GM19438 (cell line): Measurements from ENCODE around the gene SFMBT1.

Source experiments
- ATAC-seq: cut with Tn5 transposase; IDR thresholded peaks from one replicate; pipeline ENCODE4 v1.9.1; 2021; ENCODE audit warnings: low read depth; ENCODE audit not compliant: unreplicated experiment

Gene SFMBT1, protein sequence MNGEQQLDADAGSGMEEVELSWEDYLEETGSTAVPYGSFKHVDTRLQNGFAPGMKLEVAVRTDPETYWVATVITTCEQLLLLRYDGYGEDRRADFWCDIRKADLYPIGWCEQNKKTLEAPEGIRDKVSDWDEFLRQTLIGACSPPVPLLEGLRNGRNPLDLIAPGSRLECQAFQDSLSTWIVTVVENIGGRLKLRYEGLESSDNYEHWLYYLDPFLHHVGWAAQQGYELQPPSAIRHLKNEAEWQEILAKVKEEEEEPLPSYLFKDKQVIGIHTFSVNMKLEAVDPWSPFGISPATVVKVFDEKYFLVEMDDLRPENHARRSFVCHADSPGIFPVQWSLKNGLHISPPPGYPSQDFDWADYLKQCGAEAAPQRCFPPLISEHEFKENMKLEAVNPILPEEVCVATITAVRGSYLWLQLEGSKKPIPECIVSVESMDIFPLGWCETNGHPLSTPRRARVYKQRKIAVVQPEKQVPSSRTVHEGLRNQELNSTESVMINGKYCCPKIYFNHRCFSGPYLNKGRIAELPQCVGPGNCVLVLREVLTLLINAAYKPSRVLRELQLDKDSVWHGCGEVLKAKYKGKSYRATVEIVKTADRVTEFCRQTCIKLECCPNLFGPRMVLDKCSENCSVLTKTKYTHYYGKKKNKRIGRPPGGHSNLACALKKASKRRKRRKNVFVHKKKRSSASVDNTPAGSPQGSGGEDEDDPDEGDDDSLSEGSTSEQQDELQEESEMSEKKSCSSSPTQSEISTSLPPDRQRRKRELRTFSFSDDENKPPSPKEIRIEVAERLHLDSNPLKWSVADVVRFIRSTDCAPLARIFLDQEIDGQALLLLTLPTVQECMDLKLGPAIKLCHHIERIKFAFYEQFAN

DNA sequence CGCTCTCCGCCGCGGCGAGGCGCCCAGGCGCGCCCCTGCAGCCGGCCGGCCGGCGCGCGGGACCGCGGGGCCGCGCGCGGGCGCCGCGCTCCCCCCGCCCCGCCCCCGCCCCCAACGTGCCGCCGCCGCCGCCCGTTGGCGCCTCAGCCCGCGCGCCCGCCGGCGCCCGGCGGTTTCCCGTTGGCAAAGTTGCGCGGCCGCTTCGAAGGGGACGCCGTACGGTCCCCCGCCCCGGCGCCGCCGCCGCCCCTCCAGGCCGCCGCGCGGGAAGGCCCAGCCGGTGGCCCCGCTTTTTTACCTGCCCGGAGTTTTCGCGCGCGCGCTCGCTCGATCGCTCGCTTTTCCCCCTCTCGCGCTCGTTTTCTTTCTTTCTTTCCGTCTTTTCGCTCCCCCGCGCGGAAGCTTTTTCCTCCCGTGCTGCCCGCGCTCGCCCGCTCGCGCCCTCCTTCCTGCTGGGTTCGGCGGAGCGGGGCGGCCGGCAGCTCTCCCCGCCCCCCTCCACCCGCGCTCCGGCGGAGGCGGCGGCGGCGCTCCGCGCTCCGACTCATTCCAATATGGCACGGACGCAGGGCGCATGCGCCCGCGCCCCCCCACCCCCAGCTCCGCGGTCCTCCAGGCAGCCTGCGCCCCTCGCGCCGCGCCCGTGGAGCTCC lies at the start of gene SFMBT1:
SFMBT1 (minus strand) TSS at position 556 of the 653 bp plus-strand sequence. CDS start 76,945 bp downstream, outside the sequence.
- peak; percentile 44 for ATAC-seq

DNA sequence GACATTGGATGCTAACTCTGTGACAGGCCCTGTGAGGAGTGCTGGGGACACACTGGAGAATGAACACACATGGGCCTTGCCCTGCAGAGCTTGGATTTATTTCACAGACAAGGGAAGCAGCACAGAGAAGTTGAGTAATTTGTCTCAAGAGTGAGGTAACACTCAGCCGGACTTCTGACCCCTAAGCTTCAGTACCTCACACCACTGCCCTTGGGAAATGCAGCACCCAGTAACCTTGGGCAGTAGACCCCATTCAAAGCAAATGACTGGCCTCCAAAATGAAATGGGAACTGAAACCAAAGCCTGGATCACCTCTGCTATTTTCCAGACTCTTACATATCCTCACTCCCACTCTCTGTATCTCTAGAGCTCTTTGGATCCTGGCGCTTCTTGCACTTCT lies 47.1 kb upstream of the SFMBT1 start:
- no peak for ATAC-seq

DNA sequence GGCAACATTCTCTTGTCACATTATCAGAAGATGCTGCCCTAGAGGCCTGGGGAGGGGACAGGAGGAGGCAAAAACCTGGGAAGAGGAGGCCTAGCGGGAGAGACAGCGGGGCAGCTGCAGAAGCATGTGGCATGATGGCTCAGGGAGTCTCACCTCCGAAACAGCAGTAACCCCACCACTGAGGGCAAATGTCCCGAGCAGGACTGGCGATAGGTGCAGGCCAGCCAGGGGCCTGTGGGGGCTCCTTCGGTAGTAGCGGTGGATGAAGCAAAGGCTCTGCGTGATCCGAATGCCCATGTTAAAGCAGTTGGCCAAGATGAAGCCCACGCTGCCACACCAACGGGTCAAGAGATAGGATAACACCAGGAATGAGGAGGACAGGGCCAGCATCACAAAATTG lies 46.3 kb upstream of the SFMBT1 start:
- ATAC-seq: no peak

DNA sequence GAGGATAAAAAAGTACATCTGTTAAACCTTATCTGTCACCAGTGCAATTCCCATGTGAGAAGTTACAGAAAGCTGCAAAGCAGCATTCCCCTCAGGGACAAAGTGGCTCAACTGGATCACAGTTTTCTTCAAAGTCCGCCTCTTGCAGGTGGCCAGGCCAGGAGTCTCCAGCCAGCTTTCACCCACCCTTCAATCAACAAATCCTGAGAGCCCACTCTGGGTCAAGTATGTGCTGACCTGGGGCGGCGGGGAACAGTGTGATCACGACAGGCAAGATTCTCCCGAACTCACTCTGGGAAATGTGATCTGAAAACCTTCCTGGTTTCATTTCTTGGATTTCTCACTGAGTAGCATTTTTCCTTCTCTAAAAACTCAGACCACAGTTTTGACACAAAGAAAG lies 45.1 kb upstream of the SFMBT1 start:
- ATAC-seq: no peak

DNA sequence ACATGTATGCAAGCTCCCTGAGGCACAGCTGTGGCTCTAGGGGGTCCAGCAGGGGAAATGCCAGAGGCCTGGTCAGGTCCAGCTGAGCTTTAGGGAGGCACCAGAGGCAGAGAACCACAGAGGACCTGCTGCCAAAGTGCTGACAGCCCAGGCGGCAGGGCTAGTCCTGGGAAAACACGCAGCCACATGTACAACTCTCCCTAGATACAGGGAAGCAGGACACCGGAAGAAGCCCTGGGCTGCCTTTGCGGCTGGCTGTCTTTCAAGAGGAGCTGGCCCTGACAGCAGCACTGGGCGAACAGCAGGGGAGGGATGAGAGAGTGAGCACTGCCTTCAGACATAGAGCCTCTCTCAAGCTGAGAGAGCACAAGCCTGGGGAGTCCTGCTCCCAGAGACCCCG lies 43.6 kb upstream of the SFMBT1 start:
- ATAC-seq: no peak

DNA sequence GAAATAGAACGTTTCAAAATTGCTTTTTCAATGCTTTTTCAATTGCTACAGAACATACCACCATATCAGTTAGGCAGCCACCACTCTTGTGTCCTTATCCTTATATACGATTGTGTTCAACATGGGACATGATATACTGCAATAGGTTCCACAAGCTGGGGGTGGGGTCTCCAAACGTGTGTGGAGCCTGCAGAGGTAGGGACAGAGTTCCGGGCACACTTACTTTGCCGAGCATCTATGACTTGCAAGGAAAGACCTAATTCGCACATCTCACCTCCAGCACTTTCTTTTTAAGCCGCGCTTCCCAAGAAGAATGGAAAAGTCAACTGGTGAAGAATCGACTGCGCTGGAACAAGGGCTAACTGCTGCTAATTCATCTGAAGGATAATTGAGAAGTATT lies 39.6 kb upstream of the SFMBT1 start:
- ATAC-seq: no peak

DNA sequence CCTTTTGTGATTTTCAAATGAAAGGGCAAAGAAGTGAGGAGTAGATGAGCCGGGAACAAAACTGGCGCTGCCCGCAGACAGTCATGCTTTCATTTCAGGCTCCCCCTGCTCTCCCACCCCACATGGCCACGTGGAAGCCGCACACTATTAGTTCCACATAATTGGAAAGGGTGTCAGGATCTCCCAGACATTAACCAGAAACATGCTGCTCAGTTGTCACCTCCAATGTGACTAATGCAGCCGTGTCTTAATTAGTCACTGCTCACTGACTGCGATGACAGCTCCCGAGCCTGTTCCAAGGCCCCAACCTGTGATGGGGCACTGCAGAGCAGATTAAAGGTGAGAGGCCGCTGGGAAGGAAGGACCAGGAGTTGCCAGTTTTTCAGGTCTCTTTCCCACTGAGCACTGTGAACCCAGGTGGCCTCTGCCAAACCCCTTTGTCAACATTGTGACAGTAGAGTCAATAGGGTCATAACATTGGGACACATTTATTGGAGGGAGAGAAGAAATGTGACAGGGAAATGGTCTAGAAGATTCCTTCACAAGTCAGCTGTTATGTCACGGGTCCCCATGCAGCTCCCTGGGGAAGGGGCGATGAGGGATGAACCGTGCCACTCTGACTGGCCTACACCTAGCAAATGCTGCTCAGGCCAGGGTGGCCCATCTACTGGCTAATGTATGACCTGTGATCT lies 38.6 kb upstream of the SFMBT1 start:
- no peak for ATAC-seq

DNA sequence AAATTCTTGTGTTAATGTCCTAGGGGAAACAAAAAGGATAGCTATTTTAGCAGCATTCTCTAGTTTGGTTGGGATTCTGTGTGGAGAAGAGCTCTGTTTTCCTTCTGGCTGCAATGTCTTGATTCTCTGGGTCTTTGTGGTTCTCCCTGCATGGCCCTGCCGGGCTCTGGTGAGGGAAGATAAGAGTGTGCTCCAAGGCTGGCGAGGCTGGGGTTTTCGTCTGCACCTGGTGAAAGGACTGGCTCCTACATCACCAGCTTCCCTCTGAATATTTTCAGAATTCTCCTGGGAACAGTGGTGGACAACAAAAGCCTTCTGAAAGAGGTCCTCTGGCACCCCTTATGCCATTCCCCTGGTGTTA lies 38.1 kb upstream of the SFMBT1 start:
- ATAC-seq: no peak

DNA sequence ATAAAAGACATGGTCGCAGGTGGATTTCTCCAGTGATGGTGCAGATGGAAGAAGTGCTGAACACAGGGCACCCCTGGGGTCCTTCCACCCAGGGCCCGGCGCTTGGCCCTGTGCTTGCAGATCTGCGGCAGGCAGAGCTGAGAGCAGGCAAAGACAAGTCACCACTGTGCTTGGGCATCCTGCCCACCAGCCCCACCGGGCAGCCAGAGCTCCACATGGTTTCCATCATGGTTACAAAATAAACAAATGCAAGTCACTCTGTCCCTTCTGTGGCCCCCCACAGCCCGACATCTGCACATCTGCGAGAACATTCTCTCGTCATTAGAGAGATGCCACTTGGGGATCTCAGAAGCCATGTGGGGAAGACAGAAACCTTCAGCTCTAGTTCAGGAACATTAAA lies 37.6 kb upstream of the SFMBT1 start:
- no peak for ATAC-seq

DNA sequence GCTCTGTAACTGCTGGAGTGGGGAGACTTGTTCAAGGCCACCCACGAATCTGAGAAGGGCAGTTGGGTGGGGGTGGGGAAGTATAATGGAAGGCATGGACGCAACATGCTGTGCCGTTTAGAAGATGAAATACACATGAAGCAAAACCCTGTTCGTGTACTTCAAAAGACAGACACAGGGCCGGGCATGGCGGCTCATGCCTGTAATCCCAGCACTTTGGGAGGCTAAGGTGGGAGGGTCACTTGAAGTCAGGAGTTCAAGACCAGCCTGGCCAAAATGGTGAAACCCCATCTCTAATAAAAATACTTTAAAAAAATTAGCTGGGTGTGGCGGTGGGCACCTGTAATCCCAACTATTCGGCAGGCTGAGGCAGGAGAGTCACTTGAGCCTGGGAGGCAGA lies 36.9 kb upstream of the SFMBT1 start:
- ATAC-seq: no peak

DNA sequence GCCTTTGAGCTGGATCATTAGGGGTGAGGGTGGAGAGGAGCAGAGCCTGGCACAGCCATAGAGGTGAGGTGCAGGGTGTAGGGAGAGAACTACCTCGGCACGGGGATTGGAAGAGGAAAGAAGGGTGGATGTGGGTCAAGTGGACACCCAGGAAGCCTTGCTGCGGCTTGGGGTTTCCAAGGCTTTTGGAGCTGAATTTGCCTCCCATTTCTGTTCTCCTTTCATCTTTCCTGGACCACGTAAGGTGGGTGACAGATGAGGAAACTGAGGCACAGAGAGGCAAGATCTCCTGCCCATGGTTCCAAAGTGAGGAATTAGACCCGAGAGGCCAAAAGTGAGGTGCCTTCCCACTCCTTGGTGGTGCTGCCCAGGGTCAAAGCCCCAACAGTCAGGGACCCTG lies 35.4 kb upstream of the SFMBT1 start:
- ATAC-seq: no peak

DNA sequence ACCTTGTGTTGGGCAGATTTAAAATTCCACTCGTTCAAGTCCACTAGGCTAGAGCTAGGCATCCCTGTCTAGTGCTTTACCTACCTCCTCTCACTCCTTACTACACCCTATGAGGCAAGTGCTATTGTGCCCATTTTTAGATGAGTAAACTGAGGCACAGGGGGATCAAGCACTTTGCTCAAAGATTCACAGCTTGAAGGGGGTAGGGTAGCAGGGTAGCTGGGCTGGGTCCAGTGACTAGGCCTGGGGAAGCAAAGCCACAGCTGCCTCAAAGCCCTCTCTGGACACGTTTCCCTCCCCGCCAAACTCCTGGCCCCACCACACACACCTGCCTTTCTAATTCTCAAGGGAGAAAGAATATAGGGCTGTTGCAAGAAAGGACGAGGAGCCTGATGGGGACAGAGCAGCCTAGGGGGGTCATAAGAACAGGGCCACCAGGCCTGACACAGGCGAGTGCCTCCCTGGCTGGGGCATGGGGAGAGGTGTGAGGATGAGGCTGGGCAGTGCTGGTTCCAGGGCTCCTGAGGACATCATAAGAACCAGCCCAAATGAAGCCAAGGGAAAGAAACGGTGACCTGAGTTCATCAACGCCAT lies 34.8 kb upstream of the SFMBT1 start:
- ATAC-seq: no peak

DNA sequence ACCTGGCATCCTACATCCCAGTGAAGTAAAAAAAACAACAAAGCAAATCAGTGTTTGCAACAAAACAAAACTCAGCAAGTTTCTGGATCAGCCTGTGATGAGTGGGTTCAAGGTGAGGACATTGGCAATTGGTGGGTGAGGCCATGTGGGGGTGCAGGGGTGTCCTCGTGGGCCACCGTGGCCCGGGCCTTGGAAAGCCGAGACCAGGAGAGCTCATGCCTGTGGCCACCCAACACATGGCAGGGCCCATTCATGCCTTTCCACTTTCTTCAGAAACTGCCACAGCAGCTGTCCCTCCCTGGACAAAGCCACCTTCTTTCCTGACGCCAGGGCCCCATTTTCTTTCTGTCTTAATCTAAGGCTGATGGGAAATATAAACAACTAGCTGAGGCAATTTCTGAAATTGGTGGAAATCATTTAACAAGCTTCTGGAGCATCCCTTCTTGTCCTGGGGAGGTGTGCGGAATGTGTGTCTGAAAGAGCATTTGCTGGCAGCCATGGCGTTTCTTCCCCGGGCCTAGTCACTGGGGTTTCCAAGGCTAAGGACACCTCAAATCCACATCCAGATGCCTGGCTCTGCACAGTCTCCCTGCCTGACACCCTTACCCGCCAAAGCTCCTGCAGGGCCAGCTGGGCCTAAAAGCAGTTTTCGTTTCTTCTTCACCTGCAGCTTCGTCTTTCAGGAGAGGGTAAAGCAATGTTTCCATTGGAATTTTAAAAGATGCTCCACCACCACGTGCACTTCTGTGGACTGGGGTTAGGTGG lies 34.1 kb upstream of the SFMBT1 start:
- no peak for ATAC-seq

DNA sequence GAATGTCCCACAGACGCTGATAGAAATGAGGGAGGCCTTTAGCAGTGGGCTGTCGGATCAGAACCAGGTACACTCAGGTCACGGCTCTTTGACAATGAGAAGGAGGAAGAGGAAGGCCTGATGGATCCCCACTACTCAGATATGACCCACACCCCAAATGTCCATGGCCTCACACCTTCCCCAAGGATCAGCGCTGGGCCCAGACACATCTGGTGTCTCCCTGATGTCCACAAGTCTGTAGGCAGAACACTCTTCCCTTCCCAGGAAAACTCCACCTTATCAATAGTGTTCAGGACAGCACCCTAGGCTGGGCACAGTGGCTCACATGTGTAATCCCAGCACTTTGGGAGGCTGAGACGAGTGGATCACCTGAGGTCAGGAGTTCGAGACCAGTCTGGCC lies 33.3 kb upstream of the SFMBT1 start:
- no peak for ATAC-seq

DNA sequence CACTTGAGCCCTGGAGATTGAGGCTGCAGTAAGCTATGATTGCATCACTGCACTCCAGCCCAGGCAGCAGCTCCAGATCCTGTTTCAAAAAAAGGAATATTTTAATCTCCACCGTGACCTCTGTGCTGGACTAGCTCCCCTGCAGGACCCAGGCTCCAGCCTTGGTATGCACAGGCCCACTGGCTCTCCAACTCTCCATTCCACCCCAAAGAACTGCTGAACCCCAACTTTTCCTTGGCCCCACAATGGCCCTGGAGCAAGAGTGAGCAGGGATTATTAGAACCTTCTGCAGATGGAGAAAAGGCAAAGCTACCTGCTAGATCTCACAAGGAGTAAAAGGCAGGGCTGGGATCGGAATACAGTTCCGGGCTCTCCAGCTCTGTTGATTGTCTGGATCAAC lies 32.8 kb upstream of the SFMBT1 start:
- ATAC-seq: no peak

DNA sequence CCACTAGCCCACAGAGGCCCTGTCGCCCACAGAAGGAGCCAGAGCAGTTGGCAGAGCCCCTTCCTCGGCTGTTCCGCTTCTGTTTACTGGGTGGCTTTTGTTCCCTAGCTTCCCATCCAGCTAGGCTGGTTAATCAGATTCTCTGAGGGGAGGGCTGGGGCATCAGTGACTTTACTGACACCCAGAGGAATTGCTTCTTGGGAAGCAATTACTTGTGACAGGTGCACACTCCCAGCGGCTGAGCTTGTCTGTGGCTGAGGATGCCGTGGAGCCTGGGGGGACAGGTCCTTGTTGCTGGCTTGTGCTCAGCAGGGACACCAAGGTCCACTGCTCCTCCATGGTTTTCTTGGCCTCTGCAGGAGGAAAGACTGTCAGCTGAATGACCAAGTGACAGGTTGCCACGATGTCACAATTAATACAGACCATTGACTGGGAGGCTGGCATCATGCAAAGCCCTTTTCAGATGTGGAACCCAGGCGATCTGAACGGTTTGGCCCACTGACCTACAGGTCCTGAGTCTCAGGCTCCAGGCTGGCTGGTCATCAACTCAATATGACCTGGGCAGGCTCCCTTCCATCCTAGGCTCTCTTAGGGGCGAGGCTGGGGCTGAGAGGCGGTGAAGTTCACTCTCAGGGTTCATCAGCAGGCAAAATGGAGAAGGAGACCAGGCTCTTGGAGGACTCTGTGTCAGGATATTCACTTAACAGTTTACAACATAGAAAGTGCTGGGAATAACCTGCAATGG lies 31.8 kb upstream of the SFMBT1 start:
- no peak for ATAC-seq

DNA sequence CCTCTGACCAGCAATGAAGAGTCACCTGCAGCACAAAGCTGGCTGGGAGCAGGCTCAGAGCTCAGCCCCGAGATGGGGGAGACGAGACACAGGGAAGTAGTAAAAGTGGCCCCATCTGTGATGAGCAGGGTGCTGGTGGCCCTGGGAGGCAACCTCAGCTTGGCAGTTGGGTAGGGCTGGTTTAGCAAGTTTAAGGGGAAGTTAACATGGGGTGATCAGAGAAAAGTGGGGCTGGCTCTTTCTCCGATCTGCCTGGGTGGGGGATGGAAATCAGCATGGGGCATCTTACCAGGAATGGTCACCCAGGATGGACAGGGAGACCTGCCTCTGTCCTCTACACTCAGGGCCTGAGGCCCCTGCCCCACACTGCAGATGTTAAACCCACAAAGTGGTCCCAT lies 29.9 kb upstream of the SFMBT1 start:
- ATAC-seq: no peak

DNA sequence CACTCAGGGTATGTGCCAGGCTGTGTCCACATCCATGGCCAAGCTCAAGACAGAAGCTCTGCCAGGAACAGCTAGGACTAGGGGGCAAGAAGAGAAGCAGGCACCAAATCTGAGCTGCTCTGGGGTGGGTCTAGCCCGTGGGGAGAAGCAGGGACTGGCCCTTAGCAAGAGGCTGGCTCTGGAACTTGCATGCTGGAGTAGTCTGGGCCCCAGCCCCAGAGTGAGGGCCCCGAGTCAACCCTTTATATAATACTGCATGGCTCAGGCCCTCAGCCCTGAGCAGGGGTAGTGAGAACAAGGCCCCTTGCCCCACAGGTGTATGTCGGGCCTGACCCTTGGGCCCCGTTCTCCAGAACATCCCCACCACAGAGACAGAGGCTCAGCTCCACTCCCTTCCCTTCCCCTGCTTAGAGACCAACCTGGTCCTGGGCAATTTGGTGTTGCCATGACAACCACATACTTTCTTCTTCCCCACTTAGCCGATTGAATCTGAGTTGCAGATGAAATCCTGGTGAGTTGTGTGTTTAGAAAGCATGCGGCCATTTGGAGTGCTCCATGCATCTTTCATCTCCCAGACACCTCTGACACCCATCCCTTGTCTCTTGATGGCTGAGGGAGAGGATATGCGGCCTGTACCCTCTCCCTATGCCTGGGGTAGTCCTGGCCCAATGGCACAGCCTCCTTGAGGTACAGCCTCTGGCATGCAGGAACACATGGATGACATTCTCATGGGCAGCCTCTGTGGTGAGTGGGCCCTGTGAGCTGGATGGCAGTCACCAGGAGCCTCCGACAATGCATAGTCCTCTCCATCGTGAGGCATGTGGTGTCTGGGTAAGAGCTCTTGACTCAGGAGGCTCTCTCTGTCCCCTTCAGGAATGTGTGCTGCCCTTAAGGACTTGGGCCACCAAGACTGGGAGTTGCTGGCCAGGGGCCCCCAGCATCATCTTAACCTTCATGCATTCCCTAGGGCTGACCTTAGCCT lies 29.2 kb upstream of the SFMBT1 start:
- ATAC-seq: no peak
